Stimulated activated CD8-positive, alpha-beta memory T cell treated with anti-CD3 and anti-CD28 coated beads, Interleukin-7, amount 100 ng/mL, for 48 hours (primary cell): ENCODE results near the gene UBE2S.
A peak's percentile ranks its signal among the peaks of the same experiment; 100 is the strongest.
"Not testable (repeated sequence)": the region's sequence is repeated elsewhere in the genome, so short reads cannot be mapped to it uniquely, and the experiment has no call there.

Experiments used
- DNase-seq, 2 donors: peaks; one replicate each; pipeline ENCODE4 v3.0.0-alpha.2; 2020; ENCODE audit warnings: low read depth in 1 of 2; ENCODE audit errors: extremely low read depth in 1 of 2

UBE2S gene

DNA sequence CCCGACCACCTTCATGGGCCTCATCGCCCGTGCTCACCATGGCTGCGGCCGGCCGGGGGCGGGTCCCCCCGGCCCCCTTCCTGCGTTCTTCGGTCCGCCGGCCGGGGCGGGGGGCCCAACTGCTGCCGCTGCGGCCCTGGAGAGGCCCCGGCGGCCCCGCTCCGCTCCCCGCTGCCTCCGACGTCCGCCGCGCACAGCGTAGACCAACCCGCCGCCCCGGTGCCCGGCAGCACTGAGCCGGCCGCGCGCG is at the start of gene UBE2S:
Gene UBE2S (minus strand): TSS at position 239 of the 250 bp plus-strand sequence. CDS start 199 bp downstream, at position 40.
- not testable (repeated sequence) for DNase-seq

DNA sequence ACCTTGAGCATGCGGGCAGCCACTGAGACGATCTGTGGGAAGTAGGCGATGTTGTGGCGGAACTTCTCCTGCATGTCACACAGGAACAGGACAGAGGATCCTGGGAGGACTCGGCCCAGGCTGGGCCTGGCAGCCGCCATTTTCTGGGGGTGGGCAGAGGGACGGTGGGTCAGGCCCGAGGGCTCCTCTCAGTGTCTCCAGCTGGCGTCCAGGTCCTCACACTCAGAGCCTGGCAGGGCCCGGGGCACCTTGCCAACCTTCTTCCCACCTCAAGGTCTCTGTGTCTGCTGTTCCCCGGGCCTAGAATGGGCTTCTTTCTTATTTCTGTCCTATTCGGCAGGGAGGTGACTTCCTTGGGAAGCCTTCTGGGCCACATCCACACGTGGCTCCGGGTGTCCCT is 48.8 kb upstream of the UBE2S start:
- no peak for DNase-seq

DNA sequence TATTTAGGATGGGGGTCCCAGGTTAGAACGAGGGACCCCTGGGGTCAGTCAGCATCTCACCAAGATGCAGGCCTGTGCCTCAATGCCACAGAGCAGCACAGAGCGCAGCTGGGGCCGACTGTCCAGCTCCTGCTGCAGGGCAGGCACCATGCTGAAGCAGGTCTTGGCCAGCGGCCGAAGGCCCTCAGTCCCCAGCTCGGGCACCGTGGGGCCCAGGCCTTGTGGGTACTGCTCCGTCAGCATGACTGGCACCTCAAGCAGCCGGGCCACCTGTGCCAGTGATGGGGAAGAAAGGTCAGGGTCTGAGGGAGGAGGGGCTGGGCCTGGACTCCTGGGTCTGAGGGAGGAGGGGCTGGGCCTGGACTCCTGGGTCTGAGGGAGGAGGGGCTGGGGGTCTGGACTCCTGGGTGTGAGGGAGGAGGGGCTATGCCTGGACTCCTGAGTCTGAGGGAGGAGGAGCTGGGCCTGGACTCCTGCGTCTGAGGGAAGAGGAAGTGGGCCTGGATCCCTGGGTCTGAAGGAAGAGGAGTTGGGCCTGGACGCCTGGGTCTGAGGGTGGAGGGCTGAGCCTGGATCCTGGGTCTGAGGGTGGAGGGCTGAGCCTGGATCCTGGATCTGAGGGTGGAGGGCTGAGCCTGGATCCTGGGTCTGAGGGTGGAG is 48.1 kb upstream of the UBE2S start:
- no peak for DNase-seq

DNA sequence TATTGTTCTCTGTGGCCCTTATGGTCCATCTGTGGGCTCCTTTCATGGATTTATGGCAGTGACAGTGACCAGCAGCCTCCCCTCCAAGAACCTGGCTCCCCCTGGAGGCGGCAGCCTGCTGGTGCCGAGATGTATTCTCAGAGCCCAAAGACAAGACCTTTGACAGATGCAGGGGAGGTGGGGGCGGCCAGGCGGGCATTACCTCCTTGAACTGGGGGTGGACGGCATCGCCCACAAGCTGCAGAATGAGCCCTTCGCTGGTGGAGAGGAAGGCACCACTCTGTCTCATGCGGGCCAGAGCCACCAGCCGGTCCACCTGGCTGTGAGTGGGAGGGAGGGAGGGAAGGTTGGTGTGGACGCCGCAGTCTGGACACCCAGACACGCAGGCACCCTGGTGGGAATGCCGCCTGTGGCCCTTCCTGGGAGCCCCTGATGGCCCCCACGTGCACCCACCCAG is 47.2 kb upstream of the UBE2S start:
- DNase-seq: no peak

DNA sequence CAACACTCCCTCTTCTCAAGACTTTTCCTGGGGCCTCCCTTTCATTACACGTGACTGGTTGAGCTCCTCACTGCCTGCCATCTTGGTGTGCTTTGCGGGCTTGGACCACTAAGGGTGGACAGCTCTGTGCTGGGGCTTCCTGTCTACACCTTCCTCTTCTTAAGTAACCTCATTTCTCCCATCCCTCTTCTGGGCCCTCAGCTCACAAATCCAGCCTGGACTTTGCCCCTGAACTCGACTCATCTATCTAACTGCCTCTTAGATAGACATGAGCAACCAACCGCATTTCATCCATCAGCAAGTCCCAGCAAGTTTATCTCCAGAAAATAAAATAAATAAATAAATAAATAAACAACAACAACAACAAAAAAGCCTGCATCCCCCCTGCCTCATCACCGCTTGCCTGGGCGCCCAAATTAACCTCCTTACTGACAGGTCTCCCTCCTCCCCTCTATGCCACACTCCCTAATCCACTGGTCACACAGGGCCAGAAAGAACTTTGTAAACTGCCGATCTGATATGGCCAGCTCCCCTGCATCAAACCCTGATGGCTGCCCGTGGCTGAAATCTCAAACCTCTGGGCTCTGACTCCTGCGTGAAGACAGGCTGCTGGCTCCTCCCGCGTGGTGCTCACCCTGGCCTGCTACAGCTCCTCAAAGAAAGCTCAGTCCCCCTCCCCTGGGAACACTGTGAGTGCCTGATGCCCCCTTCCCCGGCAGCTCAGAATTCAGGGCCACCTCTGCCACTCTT is 46.1 kb upstream of the UBE2S start:
- no peak for DNase-seq

DNA sequence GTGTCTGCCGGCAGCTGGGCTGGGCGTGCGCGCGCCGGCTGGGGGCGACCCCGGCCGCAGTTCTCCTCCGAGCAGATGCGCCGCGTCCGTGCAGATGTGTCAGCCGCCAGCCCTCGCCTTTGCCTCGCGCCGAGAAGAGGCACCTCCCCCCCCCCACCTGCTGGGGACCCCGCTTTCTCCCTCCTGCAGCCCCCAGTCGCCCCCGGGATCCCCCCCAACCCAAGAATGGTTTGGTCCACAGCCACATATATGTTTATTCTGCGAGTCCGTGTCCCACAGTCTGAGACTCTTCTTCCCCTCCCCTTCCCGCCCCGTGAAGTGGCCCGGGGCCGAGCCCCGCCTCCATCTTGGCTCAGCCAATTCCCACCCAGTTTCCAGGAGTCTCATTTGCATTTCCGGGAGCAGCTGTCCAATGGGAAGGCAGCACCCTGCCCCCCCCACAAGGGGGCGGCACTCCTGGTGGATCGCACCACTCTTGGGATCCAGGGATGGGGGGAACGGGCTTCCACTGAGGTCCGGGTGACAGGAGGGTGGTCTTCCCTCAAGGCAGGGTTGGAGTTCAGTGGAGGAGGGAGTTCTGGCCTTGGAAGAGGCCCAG is 45.3 kb upstream of the UBE2S start:
- DNase-seq: peak in 1 of 2 donors; percentile 16

DNA sequence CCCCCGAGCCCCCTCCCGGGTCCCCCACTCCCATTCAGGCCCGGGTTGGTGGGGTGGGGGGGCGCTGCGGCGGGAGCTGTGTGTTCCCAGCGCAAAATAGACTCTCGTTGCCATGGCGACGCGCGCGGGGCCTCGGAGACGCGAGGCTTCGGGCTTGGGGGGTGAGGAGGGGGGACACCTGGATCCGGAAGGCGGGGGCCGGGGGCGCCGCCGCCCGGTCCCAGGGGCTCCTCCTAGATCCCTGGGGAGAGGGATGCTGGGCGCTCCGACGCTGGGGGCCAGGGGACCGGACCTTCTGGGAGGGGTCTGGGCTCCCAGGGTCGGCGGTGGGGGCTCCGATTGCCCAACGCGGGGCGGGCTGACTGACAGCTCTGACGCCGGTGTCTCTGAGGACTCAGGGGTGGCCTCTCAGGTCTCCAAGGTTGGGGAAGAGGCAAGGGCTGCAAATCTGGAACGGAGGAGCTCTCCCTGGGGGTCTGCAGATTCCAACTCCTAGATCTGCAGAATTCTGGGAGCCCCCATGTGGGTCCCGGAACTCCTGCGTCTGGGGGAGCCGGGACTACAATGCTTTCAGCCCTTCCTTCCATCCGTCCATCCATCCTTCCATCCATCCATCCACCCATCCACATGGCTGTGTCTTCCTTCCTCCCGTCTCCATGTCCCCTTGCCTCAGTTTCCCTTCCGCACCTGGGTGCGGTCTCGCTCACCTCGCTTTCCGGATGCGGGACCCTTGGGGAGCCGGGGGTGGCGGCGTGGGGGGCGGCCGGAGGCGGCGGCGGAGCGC is 44.6 kb upstream of the UBE2S start:
- DNase-seq: no peak

DNA sequence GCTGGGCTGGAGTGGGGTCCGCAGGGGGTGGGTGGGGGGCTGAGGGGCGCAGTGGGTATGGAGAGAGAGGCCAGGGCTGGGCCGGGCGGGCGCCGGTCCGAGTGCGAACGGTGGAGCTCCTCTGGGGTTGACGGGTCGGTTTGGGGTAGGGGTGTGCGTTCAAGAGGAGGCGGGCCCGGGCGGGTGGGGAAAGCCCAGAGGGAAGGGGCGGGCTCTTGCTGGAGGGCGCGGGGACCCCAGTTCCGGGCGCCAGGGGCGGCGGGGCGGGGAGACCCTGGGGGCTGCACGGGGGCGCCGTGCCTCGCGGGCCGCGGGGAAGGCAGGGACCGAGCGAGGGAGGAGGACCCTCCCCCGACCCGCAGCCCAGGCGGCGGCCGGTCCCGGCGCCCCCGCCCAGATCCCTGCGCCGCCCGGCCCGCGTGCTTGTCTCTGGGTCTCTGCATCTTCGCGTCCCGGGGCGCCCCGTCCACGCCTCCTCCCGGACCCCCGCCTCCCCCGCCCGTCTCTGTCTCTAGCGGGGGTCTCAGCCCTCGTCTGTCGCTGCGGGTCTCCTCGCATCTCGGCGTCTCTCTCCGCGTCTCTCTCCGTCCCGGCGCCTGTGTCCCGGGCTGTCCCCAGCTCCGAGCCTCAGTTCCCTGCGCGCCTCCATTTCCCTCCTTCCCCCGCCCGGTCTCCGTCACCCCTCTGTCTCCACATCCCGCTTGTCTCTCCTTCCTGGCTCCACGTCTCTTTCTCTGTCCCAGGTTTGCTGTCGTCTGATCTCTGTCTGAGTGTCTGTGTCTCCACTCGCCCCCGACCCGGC is 43.8 kb upstream of the UBE2S start:
- no peak for DNase-seq

DNA sequence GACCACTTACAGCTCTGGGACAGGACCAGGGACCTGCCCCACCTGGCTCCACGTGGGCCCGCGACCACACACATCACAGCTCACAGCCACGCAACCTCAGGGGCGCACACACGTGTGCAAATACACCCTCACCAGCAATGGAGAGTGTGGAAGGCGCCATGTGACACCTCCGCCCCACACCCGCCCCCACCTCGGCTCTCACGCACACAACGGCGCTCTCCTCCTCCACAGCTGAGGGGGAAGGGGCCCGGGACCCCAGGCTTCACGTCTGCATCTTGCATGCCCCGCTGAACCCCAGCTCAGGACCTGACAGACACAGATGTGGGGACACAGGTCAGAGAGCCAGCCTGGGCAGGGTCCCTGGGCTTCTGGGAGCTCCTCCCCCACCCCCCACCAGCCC is 41.9 kb upstream of the UBE2S start:
- no peak for DNase-seq

DNA sequence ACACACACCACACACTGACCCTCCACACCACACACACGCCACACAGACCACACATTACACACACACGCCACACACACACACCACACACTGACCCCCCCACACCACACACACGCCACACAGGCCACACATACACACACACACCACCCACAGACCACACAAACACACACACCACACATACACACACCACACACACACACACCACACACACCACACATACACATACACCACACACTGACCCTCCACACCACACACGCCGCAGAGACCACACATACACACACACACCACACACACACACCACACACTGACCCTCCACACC is 40.5 kb upstream of the UBE2S start:
- not testable (repeated sequence) for DNase-seq

DNA sequence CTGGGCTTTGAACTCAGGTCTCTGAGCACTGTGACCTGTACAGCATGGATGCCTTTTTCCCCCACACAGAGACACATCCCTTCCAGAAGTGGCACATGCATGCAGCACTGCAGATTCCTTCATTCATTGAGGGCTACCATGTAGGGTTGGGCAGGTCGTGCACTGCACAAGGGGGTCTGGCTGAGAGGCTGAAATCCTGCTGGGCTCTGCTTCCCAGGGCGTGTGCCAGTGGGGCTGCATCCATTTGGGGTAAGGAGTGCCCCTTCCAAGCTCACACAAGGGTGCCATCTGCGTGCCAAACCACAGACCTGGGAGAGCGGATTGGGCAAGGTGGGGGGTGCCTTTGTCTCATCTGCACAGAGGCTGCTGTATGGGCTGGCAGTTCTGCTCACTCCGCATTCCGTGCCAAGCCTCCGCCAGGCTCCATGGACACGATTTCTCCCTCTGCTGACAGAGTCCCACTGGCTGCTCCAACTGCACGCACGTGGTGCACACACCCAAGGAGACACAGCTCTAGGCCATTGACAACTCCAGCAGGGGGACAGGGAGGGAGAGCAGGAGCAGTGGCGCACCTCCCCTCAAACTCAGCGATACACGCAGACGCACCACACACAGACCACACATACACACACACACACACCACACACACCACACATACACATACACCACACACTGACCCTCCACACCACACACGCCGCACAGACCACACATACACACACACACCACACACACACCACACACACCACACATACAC is 40.0 kb upstream of the UBE2S start:
- DNase-seq: no peak

DNA sequence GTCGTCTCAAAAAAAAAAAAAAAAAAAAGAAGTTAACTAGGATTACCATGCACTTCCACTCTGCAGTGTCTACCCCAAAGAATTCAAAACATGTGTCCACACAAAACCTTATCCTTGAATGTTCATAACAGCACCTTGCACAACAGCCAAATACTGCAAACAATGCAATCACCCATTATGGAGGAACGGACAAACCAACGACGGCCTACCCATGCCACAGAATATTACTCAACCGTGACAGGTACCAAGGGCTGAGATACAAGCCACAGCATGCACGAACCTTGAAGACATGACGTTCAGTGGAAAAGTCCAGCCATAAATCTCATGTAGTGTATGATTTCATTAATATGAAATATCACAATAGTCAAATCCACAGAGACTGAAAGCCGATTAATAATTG is 38.5 kb upstream of the UBE2S start:
- no peak for DNase-seq

DNA sequence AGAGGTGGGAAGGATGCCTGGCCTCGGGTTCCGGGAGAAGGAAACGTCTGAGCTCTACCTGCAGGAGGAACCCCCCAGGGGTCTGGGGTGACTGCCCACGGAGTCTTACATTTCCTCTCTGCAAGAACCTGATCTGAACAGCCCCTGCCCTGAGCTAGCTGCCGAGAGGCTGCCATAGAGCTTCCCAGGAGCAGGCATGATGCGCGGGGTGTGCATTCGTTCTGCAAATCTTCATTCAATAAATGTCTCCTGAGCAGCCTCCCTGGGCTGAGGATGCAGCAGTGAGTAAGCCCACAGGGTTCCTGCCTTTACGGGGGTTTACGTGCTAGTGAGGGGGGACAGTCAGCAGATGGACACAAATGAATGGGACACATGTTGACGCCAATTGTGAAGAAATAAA is 37.1 kb upstream of the UBE2S start:
- DNase-seq: no peak

DNA sequence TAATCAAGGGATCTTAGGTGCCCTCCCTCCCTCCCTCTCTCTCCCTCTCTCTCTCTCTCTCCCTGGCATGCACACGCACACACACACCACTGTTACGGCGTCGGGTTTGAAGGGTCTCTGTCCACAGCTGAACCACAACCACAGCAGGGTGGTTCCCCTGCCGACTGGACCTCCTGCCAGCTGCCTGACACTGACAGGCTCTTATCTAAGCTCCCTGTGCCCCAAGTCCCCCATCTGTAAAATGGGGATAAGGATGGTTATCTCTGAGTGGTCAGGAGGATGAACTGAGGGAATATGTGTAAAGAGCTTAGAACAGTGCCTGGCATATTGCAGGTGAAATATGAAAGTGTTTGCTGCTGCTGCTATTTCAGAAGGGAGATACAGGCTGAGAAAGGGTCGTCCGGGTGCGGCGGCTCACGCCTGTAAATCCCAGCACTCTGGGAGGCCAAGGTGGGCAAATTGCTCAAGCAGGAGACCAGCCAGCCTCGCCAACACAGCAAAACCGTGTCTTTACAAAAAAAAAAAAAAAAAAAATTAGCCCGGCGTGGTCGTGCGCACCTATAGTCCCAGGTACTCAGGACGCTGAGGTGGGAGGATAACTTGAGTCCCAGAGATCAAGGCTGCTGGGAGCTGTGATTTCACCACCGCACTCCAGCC is 36.4 kb upstream of the UBE2S start:
- no peak for DNase-seq

DNA sequence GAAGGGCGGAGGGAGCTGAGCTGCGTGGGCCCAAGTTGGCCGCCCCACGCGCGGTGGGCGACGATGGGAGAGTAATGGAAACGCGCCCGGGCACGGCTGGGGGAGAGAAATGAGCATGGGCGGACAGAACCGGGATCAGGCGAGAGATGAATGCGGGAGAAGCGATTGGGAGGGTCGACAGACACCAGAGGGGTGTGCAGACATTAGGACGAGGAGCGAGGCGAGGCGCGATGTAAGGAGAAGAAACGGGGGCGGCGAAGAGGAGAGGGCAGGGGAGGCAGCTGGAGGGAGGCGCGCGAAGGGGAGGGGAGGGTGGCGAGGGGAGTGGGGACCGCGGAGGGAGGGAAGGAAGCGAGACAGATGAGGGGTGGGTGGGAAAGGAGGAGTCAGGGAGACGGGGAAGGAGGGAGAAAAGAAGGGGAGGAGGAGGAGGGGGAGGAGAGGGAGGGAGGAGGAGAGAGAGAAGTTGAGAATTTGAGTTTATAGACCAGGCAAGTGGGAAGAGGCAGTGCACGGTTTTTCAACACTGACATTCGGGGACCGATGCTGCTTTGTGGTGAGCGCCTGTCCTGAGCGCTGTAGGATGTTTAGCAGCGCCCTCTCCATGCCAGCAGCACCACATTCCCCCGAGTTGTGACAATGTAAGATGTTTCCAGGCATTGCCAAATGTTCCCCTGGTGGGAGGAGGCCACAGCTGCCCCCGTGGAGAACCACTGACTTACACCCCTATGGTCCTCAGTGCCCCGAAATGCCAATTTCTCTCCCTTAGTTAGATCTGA is 35.6 kb upstream of the UBE2S start, which contains the start of gene SHISA7:
Gene SHISA7 (minus strand): TSS at position 256 of the 779 bp plus-strand sequence. CDS start 437 bp downstream, outside the sequence.
- no peak for DNase-seq

DNA sequence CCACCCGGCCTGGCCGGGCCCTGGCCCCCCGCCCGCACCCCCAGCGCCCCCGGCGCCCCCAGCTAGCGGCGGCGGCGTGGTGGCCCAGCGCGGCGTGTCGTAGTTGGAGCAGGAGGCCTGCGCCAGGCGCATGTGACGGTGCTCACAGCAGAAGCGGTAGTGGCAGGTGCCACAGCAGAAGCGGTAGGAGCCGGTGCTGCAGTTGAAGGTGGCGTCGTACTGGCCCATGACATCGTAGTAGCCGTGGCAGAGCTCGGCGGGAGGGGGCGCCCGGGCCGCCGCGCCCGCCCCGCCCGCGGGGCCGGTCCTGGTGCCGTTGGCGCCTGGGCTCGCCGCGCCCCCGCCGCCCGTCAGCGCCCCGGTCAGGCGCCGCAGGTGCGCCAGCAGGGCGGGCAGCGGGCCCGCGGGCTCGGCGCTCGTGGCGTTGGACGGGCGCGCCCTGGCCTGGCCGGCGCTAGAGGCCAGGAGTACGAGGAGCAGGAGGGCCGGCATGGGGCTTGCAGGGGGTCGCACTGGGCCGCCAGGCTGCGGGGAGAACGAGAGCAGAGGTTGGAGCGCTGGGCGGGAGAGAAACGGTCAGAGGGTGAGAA is 34.9 kb upstream of the UBE2S start:
- no peak for DNase-seq

DNA sequence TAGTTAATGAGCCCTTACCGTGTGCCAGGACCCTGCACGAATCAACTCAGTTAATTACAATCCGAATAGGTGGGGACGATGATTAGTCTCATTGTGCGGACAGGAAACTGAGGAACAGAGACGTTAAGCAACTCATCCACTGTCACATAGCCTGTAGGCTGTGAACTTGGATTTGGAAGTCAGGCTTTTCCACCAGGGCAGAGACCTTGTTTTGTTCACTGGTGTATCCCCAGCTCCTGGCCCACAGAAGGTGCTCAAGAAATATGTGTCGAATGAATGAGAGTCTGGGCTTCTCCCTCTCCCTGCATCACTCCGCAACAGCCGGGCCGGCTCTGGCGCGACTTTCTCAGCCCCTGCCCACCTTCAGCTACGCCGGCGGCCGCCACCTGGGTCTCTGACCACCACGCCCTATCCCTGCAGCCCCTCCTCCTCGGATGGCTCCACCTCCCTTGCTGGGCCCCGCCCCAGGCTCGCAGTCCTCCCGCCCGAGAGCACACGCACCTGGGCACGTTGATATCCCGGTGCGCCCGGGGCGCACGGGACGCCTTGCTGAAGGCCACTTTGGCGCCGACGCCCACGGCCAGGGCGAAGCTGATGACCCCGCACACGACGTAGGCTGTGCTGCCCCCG is 34.2 kb upstream of the UBE2S start:
- no peak for DNase-seq

DNA sequence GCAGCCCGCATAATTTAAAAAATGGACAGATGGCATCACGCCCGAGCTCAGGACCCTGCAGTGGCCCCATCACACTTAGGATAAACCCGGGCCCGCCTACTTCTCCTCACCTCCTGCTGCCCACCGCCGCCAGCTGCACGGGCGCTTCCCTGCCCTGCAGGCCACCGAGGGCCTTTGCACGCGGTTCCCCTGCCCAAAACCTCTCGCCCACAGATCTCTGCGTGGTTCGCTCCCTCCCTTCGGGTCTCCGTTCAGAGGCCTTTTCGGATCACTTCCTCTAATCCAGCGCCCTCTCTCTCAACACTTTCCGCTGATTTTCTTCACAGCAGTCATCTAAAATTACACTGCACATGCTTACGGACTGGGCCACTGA is 33.7 kb upstream of the UBE2S start:
- DNase-seq: no peak
